Endothelial cell of umbilical vein (primary cell): ENCODE measurements around the gene PRAMEF27. TPM values are rescaled to one million over a fixed set of nuclear protein-coding genes. Genes with fewer than 3 reads are reported as not detected.
"Not testable (repeated sequence)": the region's sequence is repeated elsewhere in the genome, so short reads cannot be mapped to it uniquely, and the experiment has no call there.

Experiments
- BruUV-seq: library from RNA; stranded (reverse); fragments of 400-500 nt; replicated peaks from 2 replicates; lab custom pipeline; 2021; lab: Mats Ljungman, UMichigan
- CTCF ChIA-PET: fragments of 300-600, 350-600 bp; sonication (Branson Sonifier 250); formaldehyde crosslinking; loops from one replicate; lab custom pipeline; 2021; ENCODE audit warnings: antibody characterized with exemption, inconsistent platforms; lab: Charles Lee
- POLR2A ChIA-PET: fragments of 300-600, 350-600 bp; sonication (Branson Sonifier 250); formaldehyde crosslinking; loops from one replicate; lab custom pipeline; 2021; ENCODE audit warnings: antibody characterized with exemption, inconsistent platforms; lab: Charles Lee
- DNase-seq: peaks from one replicate; pipeline ENCODE4 v3.0.0-alpha.2; 2011; ENCODE audit warnings: low read depth, low spot score
- FAIRE-seq: peaks from 2 replicates; lab custom pipeline; 2011; peaks lifted over from hg19 to GRCh38; lab: Jason Lieb, UNC
- H2AFZ ChIP-seq: 2 replicates; pipeline ENCODE4 v1.6.0; 2012; ENCODE audit warnings: low read depth, low read length, control low read depth, inconsistent platforms
- H3K27ac ChIP-seq: 2 replicates; pipeline ENCODE4 v1.5.1; 2011; ENCODE audit warnings: low read depth, mild to moderate bottlenecking, control low read depth, low read length, moderate library complexity; ENCODE audit not compliant: insufficient read depth
- H3K27me3 ChIP-seq, 2 experiments: 2 replicates each; pipeline versions ENCODE4 v1.6.0 to v1.6.1; 2011; ENCODE audit warnings: low read length in 2 of 2, mixed read lengths in 1 of 2; ENCODE audit not compliant: control insufficient read depth in 2 of 2, insufficient read depth in 2 of 2
- H3K36me3 ChIP-seq, 2 experiments: 2 replicates in 1 of 2; 3 replicates in 1 of 2; pipeline ENCODE4 v1.5.1; 2011; ENCODE audit warnings: low read length in 2 of 2, mild to moderate bottlenecking in 1 of 2, moderate library complexity in 1 of 2; ENCODE audit not compliant: control insufficient read depth in 2 of 2, insufficient read depth in 2 of 2; ENCODE audit errors: extremely low read depth in 1 of 2
- H3K4me1 ChIP-seq: 3 replicates; pipeline ENCODE4 v1.5.1; 2011; ENCODE audit warnings: mild to moderate bottlenecking, low read length; ENCODE audit not compliant: control insufficient read depth, insufficient read depth; ENCODE audit errors: extremely low read depth
- H3K4me2 ChIP-seq: 2 replicates; pipeline ENCODE4 v1.6.1; 2011; ENCODE audit warnings: low read length, control low read depth, mixed read lengths; ENCODE audit not compliant: insufficient read depth
- H3K4me3 ChIP-seq, 3 experiments: fragments of 200-600 bp in 1 of 3; sonication (generic), shearing (Covaris generic) in 1 of 3; replicated peaks in 1 of 3; 2 replicates each; pipeline ENCODE4 v1.5.1; 2011 to 2016; ENCODE audit warnings: control low read depth in 3 of 3, low read length in 3 of 3, mild to moderate bottlenecking in 2 of 3, inconsistent platforms in 1 of 3, low read depth in 1 of 3, moderate library complexity in 1 of 3; ENCODE audit not compliant: insufficient read depth in 1 of 3
- H3K79me2 ChIP-seq: 2 replicates; pipeline ENCODE4 v1.6.0; 2012; ENCODE audit warnings: low read length, inconsistent platforms; ENCODE audit not compliant: control insufficient read depth, insufficient read depth
- H3K9ac ChIP-seq: replicated peaks from 2 replicates; pipeline ENCODE3; 2011; ENCODE audit warnings: low read length, control low read depth; ENCODE audit not compliant: insufficient read depth; ENCODE audit errors: extremely low read depth
- H3K9me1 ChIP-seq: replicated peaks from 3 replicates; pipeline ENCODE4 v1.6.0; 2011; ENCODE audit warnings: mild to moderate bottlenecking, low read length; ENCODE audit not compliant: control insufficient read depth, insufficient read depth; ENCODE audit errors: extremely low read depth
- H3K9me3 ChIP-seq: replicated peaks from 2 replicates; pipeline ENCODE4 v1.5.1; 2012; ENCODE audit warnings: low read length, inconsistent platforms; ENCODE audit not compliant: control insufficient read depth, insufficient read depth
- H4K20me1 ChIP-seq: replicated peaks from 2 replicates; pipeline ENCODE3; 2011; ENCODE audit warnings: mild to moderate bottlenecking, low read length; ENCODE audit not compliant: control insufficient read depth, insufficient read depth; ENCODE audit errors: extremely low read depth
- dilution Hi-C: fragments of 300-500 bp; cut with MboI; formaldehyde crosslinking; loops from one replicate; pipeline ENCODE4 v1.15.0; 2019; ENCODE audit warnings: low sequenced_read_pairs; ENCODE audit not compliant: extremely low pct_ligation_motif_present
- intact Hi-C: fragments of 100-400 bp; cut with micrococcal nuclease; formaldehyde crosslinking; loops from one replicate; pipeline ENCODE4 v1.10.0; 2022
- polyA plus RNA-seq, 4 experiments: library from polyadenylated mRNA; depleted of rRNA in 3 of 4; stranded (reverse) in 3 of 4; unstranded in 1 of 4; fragments of >200 nt; gene quantifications; 2 replicates each; pipeline versions ENCODE4 v1.2.1 to v1.2.3, GENCODE V29; 2011 to 2012; ENCODE audit warnings: missing spikeins in 1 of 4
- total RNA-seq: library from RNA; stranded (reverse); gene quantifications from 2 replicates; pipeline ENCODE4 v1.2.3, GENCODE V29; 2021

PRAMEF27 gene
- total and polyA plus RNA-seq, 2 donors (not counting 3 experiments of a cell fraction or from before 2014, with no cell fraction given), result not detected

DNA sequence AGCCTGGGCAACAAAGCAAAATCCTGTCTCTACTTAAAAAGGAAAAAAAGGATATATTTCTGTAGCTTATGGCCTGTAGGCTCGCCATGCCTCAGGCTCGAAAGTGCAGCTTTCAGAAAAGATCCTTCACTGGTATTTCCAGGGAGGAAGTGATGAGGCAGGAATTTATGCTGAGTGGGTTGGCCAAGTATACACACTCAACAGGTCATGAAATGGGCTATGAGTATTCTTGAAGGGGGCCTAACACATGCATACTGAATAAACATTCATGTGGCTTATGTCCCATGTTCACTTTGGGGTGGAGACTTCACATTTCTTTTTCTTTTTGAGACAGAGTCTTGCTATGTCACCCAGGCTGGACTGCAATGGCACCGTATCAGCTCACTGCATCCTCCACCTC is 47.0 kb downstream of the PRAMEF27 start:
- CTCF ChIA-PET, BruUV-seq, H2AFZ ChIP-seq, DNase-seq, H3K4me1 ChIP-seq, POLR2A ChIA-PET, intact Hi-C loops, H4K20me1 ChIP-seq, H3K9me3 ChIP-seq, H3K4me3 ChIP-seq, H3K27ac ChIP-seq, H3K79me2 ChIP-seq, dilution Hi-C loops, H3K9ac ChIP-seq, H3K27me3 ChIP-seq, H3K4me2 ChIP-seq, H3K36me3 ChIP-seq, FAIRE-seq, H3K9me1 ChIP-seq: not testable (repeated sequence)

- not testable (repeated sequence) for FAIRE-seq, BruUV-seq
Observed at GRCh38 chr1:13005732-13006131, 50.6 kb downstream of the PRAMEF27 start.

More at GRCh38 chr1:13005732-13006131, 50.6 kb downstream of the PRAMEF27 start:
- CTCF ChIA-PET, H4K20me1 ChIP-seq, dilution Hi-C loops, H3K4me1 ChIP-seq, H3K27ac ChIP-seq, DNase-seq, H3K36me3 ChIP-seq, H3K4me2 ChIP-seq, H3K4me3 ChIP-seq, H2AFZ ChIP-seq, H3K9me3 ChIP-seq, intact Hi-C loops, H3K27me3 ChIP-seq, H3K9me1 ChIP-seq, POLR2A ChIA-PET, H3K79me2 ChIP-seq, H3K9ac ChIP-seq: not testable (repeated sequence)

Other genes with a start within 250 kb of the PRAMEF27 start
- not detected in 2 replicates for gene PRAMEF11, start 225.2 kb downstream of the PRAMEF27 start, total RNA-seq
- gene PRAMEF11, start 225.2 kb downstream of the PRAMEF27 start, polyA plus RNA-seq, result not detected in 2 replicates
- gene HNRNPCL1, start 207.9 kb downstream of the PRAMEF27 start, total RNA-seq, result not detected in 2 replicates
- gene HNRNPCL1, start 207.9 kb downstream of the PRAMEF27 start, polyA plus RNA-seq, result not detected in 2 replicates
- not detected in 2 replicates for gene PRAMEF2, start 199.5 kb downstream of the PRAMEF27 start, total RNA-seq
- not detected in 2 replicates for gene PRAMEF2, start 199.5 kb downstream of the PRAMEF27 start, polyA plus RNA-seq
- gene PRAMEF4, start 170.4 kb downstream of the PRAMEF27 start, total RNA-seq, result not detected in 2 replicates
- gene PRAMEF4, start 170.4 kb downstream of the PRAMEF27 start, polyA plus RNA-seq, result not detected in 2 replicates
- not detected in 2 replicates for gene PRAMEF10, start 158.3 kb downstream of the PRAMEF27 start, total RNA-seq
- gene PRAMEF10, start 158.3 kb downstream of the PRAMEF27 start, polyA plus RNA-seq, result not detected in 2 replicates
- gene PRAMEF7, start 140.0 kb downstream of the PRAMEF27 start, total RNA-seq, result not detected in 2 replicates
- gene PRAMEF7, start 140.0 kb downstream of the PRAMEF27 start, polyA plus RNA-seq, result not detected in 2 replicates
- gene PRAMEF6, start 109.0 kb downstream of the PRAMEF27 start, total RNA-seq, result not detected in 2 replicates
- gene PRAMEF6, start 109.0 kb downstream of the PRAMEF27 start, polyA plus RNA-seq, result not detected in 2 replicates
- gene HNRNPCL3, start 4.2 kb upstream of the PRAMEF27 start, total RNA-seq, result not detected in 2 replicates
- not detected in 2 replicates for gene HNRNPCL3, start 4.2 kb upstream of the PRAMEF27 start, polyA plus RNA-seq
- gene PRAMEF25, start 14.2 kb upstream of the PRAMEF27 start, total RNA-seq, result not detected in 2 replicates
- gene PRAMEF25, start 14.2 kb upstream of the PRAMEF27 start, polyA plus RNA-seq, result not detected in 2 replicates
- gene HNRNPCL2, start 60.3 kb upstream of the PRAMEF27 start, total RNA-seq, result not detected in 2 replicates
- not detected in 2 replicates for gene HNRNPCL2, start 60.3 kb upstream of the PRAMEF27 start, polyA plus RNA-seq
- gene PRAMEF26, start 99.4 kb upstream of the PRAMEF27 start, total RNA-seq, result not detected in 2 replicates
- gene PRAMEF26, start 99.4 kb upstream of the PRAMEF27 start, polyA plus RNA-seq, result not detected in 2 replicates
- gene HNRNPCL4, start 109.1 kb upstream of the PRAMEF27 start, total RNA-seq, result not detected in 2 replicates
- not detected in 2 replicates for gene HNRNPCL4, start 109.1 kb upstream of the PRAMEF27 start, polyA plus RNA-seq
- gene PRAMEF9, start 115.3 kb upstream of the PRAMEF27 start, total RNA-seq, result not detected in 2 replicates
- gene PRAMEF9, start 115.3 kb upstream of the PRAMEF27 start, polyA plus RNA-seq, result not detected in 2 replicates
- not detected in 2 replicates for gene PRAMEF13, start 144.8 kb upstream of the PRAMEF27 start, total RNA-seq
- gene PRAMEF13, start 144.8 kb upstream of the PRAMEF27 start, polyA plus RNA-seq, result not detected in 2 replicates
- gene PRAMEF18, start 169.6 kb upstream of the PRAMEF27 start, total RNA-seq, result not detected in 2 replicates
- gene PRAMEF18, start 169.6 kb upstream of the PRAMEF27 start, polyA plus RNA-seq, result not detected in 2 replicates
- not detected in 2 replicates for gene PRAMEF5, start 197.6 kb upstream of the PRAMEF27 start, total RNA-seq
- gene PRAMEF5, start 197.6 kb upstream of the PRAMEF27 start, polyA plus RNA-seq, result not detected in 2 replicates
- not detected in 2 replicates for gene PRAMEF8, start 228.6 kb upstream of the PRAMEF27 start, total RNA-seq
- not detected in 2 replicates for gene PRAMEF8, start 228.6 kb upstream of the PRAMEF27 start, polyA plus RNA-seq
- not detected in 2 replicates for gene PRAMEF33, start 247.0 kb upstream of the PRAMEF27 start, total RNA-seq
- gene PRAMEF33, start 247.0 kb upstream of the PRAMEF27 start, polyA plus RNA-seq, result not detected in 2 replicates